ENCODE results near the gene AEBP1.

Gene AEBP1

GRCh38 chr7:44145479-44145968, 41.4 kb downstream of the AEBP1 start:
- Mint-ChIP-seq H3K4me3 (peak overlapping the region; percentile 66 to 80), H3K9me3 (no peaks in the 10 kb centered on the region), H3K27me3 (peaks cover 12% of the 10 kb centered on the region), H3K4me1 (peaks cover 16% of the 10 kb centered on the region), H3K27ac (peak overlapping the region in 1 of 2 donors; percentile 48)
- DNase-seq (peak; percentile 52 to 56), ATAC-seq (peak; percentile 62)

GRCh38 chr7:44145969-44146911, 42.1 kb downstream of the AEBP1 start:
- peak; percentile 65 for ATAC-seq
- DNase-seq = peak; percentile 32 to 39
- H3K27ac Mint-ChIP-seq = no peak overlapping the region

GRCh38 chr7:44147026-44147991, 43.2 kb downstream of the AEBP1 start:
- H3K4me3 Mint-ChIP-seq = no peak overlapping the region
- DNase-seq = no peak
- no peaks in the 10 kb centered on the region for H3K9me3 Mint-ChIP-seq
- H3K27me3 Mint-ChIP-seq = peaks cover 12% of the 10 kb centered on the region
- peaks cover 16% of the 10 kb centered on the region for H3K4me1 Mint-ChIP-seq
- H3K27ac Mint-ChIP-seq = no peak overlapping the region
- no peak for ATAC-seq

More at GRCh38 chr7:44145969-44146911, 42.1 kb downstream of the AEBP1 start:
- Mint-ChIP-seq H3K27me3 (peaks cover 12% of the 10 kb centered on the region), H3K9me3 (no peaks in the 10 kb centered on the region), H3K4me3 (peak overlapping the region; percentile 66 to 80), H3K4me1 (peaks cover 16% of the 10 kb centered on the region)

GRCh38 chr7:44148166-44148565, 44.0 kb downstream of the AEBP1 start:
- Mint-ChIP-seq H3K4me1 (peaks cover 16% of the 10 kb centered on the region), H3K9me3 (no peaks in the 10 kb centered on the region), H3K4me3 (no peak overlapping the region), H3K27me3 (peaks cover 12% of the 10 kb centered on the region), H3K27ac (no peak overlapping the region)
- no peak for DNase-seq
- ATAC-seq = no peak

GRCh38 chr7:44148961-44149536, 44.9 kb downstream of the AEBP1 start:
- ATAC-seq (no peak), DNase-seq (no peak)
- H3K4me3 Mint-ChIP-seq = no peak overlapping the region
- peaks cover 12% of the 10 kb centered on the region for H3K27me3 Mint-ChIP-seq
- peaks cover 16% of the 10 kb centered on the region for H3K4me1 Mint-ChIP-seq
- no peak overlapping the region for H3K27ac Mint-ChIP-seq
- H3K9me3 Mint-ChIP-seq = no peaks in the 10 kb centered on the region

- peaks cover 11% of the 10 kb centered on the region for H3K27me3 Mint-ChIP-seq
- no peaks in the 10 kb centered on the region for H3K9me3 Mint-ChIP-seq
- ATAC-seq (no peak), DNase-seq (no peak)
- no peak overlapping the region for H3K4me3 Mint-ChIP-seq
- peaks cover 15% of the 10 kb centered on the region for H3K4me1 Mint-ChIP-seq
- peak overlapping the region in 1 of 2 donors; percentile 11 for H3K27ac Mint-ChIP-seq
Measured at GRCh38 chr7:44149571-44150465, 45.7 kb downstream of the AEBP1 start.

GRCh38 chr7:44150466-44150832, 46.3 kb downstream of the AEBP1 start:
- H3K27ac Mint-ChIP-seq = peak overlapping the region in 1 of 2 donors; percentile 11
- no peaks in the 10 kb centered on the region for H3K9me3 Mint-ChIP-seq
- peaks cover 9% of the 10 kb centered on the region for H3K4me1 Mint-ChIP-seq
- no peak for ATAC-seq
- peaks cover 4% of the 10 kb centered on the region for H3K27me3 Mint-ChIP-seq
- no peak for DNase-seq
- no peak overlapping the region for H3K4me3 Mint-ChIP-seq

GRCh38 chr7:44150966-44151941, 47.1 kb downstream of the AEBP1 start:
- H3K27ac Mint-ChIP-seq = no peak overlapping the region

GRCh38 chr7:44151956-44152355, 47.8 kb downstream of the AEBP1 start:
- H3K4me1 Mint-ChIP-seq = no peaks in the 10 kb centered on the region
- no peaks in the 10 kb centered on the region for H3K9me3 Mint-ChIP-seq
- ATAC-seq = no peak
- H3K4me3 Mint-ChIP-seq = no peak overlapping the region
- H3K27ac Mint-ChIP-seq = no peak overlapping the region
- H3K27me3 Mint-ChIP-seq = no peaks in the 10 kb centered on the region
- no peak for DNase-seq

More at GRCh38 chr7:44150966-44151941, 47.1 kb downstream of the AEBP1 start:
- no peak for ATAC-seq
- Mint-ChIP-seq H3K4me3 (no peak overlapping the region), H3K9me3 (no peaks in the 10 kb centered on the region), H3K27me3 (no peaks in the 10 kb centered on the region), H3K4me1 (peaks cover 4% of the 10 kb centered on the region)
- no peak for DNase-seq

- no peak overlapping the region for H3K4me3 Mint-ChIP-seq
- no peak overlapping the region for H3K27ac Mint-ChIP-seq
- DNase-seq (no peak), ATAC-seq (no peak)
- no peaks in the 10 kb centered on the region for H3K27me3 Mint-ChIP-seq
- no peaks in the 10 kb centered on the region for H3K9me3 Mint-ChIP-seq
- no peaks in the 10 kb centered on the region for H3K4me1 Mint-ChIP-seq
Measured at GRCh38 chr7:44152971-44153947, 49.1 kb downstream of the AEBP1 start.

- no peak overlapping the region for H3K27ac Mint-ChIP-seq
- no peaks in the 10 kb centered on the region for H3K4me1 Mint-ChIP-seq
- H3K9me3 Mint-ChIP-seq = no peaks in the 10 kb centered on the region
- no peak for DNase-seq
- ATAC-seq = no peak
- H3K27me3 Mint-ChIP-seq = no peaks in the 10 kb centered on the region
- no peak overlapping the region for H3K4me3 Mint-ChIP-seq
Measured at GRCh38 chr7:44153948-44154335, 49.8 kb downstream of the AEBP1 start.

- no peaks in the 10 kb centered on the region for H3K9me3 Mint-ChIP-seq
Measured at GRCh38 chr7:44154703-44155102, 50.6 kb downstream of the AEBP1 start.

More at GRCh38 chr7:44154703-44155102, 50.6 kb downstream of the AEBP1 start:
- Mint-ChIP-seq H3K4me3 (no peak overlapping the region), H3K27ac (no peak overlapping the region), H3K4me1 (no peaks in the 10 kb centered on the region), H3K27me3 (no peaks in the 10 kb centered on the region)
- ATAC-seq (no peak), DNase-seq (no peak)

All from stimulated activated naive CD8-positive, alpha-beta T cell treated with anti-CD3 and anti-CD28 coated beads, Interleukin-15, amount 100 ng/mL, for 72 hours (primary cell).